NT2/D1 (cell line): ENCODE measurements around the gene ERI3.

ENCODE experiments used
- DNase-seq: peaks from one replicate; pipeline ENCODE4 v3.0.0-alpha.2; 2011; ENCODE audit warnings: low read depth, low spot score
- H3K27me3 ChIP-seq: 2 replicates; pipeline ENCODE4 v1.6.0; 2011; ENCODE audit warnings: mild to moderate bottlenecking; ENCODE audit not compliant: insufficient read length, insufficient read depth
- H3K36me3 ChIP-seq: 2 replicates; pipeline ENCODE4 v1.6.1; 2011; ENCODE audit warnings: mild to moderate bottlenecking, low read length, mixed read lengths; ENCODE audit not compliant: insufficient read depth, insufficient read length
- H3K4me1 ChIP-seq: 2 replicates; pipeline ENCODE4 v1.5.1; 2011; ENCODE audit not compliant: insufficient read depth, insufficient read length
- H3K4me3 ChIP-seq: 2 replicates; pipeline ENCODE4 v1.5.1; 2011; ENCODE audit warnings: low read depth; ENCODE audit not compliant: insufficient read length
- H3K9ac ChIP-seq: 2 replicates; pipeline ENCODE4 v1.6.0; 2011; ENCODE audit warnings: low read depth; ENCODE audit not compliant: insufficient read length
- H3K9me3 ChIP-seq: 2 replicates; pipeline ENCODE4 v1.5.1; 2011; ENCODE audit warnings: mild to moderate bottlenecking, low read length; ENCODE audit not compliant: insufficient read depth
- SUZ12 ChIP-seq: IDR thresholded peaks from 2 replicates; pipeline ENCODE4 v1.6.1; 2011; ENCODE audit not compliant: insufficient read length, insufficient read depth; ENCODE audit errors: extremely low read depth
- YY1 ChIP-seq: IDR thresholded peaks from 2 replicates; pipeline ENCODE4 v1.6.1; 2011; ENCODE audit not compliant: insufficient read length, insufficient read depth
- ZNF274 ChIP-seq: IDR thresholded peaks from 2 replicates; pipeline ENCODE4 v1.6.1; 2011; ENCODE audit warnings: mild to moderate bottlenecking, low read depth, low read length

ERI3 gene

DNA sequence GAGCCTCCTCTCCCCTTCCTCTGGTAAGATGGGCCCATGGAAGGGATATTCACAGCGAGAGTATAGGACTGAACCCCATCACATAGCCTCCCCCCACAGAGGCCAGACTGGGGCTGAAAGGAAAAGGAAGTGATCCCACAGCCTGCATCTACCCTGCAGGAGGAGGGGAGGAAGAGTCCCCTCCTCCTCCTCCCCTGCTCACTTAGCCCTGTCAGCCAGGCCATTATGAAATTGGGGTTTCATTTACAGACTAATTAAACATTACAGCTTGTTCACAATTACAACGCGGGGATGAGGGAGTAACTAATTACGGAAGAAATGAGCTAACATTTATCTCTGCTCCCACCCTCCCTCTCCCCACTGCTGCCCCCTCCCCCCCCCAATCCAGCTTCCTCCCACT, 116.4 kb downstream of the ERI3 start:
- Histone ChIP-seq H3K36me3 (peaks cover 35% of the 10 kb centered on the region), H3K27me3 (no peaks in the 10 kb centered on the region), H3K9ac (peak overlapping the region; percentile 34), H3K4me3 (no peak overlapping the region), H3K9me3 (no peaks in the 10 kb centered on the region), H3K4me1 (peaks cover 45% of the 10 kb centered on the region)
- no peak for DNase-seq
- TF ChIP-seq YY1 = no peak
- no peak for TF ChIP-seq ZNF274
- no peak for TF ChIP-seq SUZ12

DNA sequence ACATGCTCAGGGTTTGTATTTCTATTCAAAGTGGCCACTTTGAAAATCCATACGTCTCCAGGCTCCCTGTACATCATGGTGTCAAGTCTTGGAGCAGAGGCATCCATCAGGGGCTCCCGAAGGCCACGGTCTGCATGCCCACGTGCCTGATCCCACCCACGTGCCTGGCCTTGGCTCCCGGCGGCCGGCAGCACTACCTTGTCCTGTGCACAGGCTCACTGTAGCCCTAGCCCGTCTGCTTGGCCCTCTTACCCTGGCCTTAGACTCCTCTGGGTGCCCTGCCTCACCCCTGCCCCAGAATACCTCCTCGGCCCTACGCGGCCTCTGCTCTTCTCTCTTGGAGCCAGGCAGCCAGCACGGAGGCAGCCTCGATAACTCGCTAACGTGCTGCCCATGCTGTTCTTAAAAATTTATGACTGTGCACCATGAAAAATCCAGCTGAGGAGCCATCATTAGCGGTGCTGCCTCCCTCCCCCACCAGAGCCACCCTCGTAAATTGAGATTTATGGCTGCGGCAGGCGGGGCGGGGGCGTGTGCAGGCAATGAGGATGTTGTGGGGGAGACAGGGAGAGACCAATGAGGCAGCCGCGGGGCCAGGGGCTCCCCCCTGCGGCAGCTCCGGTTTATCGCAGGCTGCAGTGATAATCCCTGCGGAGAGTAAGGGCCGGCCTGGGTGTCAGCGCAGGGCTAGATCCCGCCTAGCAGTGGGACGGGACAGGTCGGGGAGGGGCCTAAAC, 117.2 kb downstream of the ERI3 start:
- H3K27me3 ChIP-seq = no peaks in the 10 kb centered on the region
- no peak overlapping the region for H3K4me3 ChIP-seq
- TF ChIP-seq SUZ12 = no peak
- H3K4me1 ChIP-seq = peaks cover 42% of the 10 kb centered on the region
- no peaks in the 10 kb centered on the region for H3K9me3 ChIP-seq
- peaks cover 28% of the 10 kb centered on the region for H3K36me3 ChIP-seq
- DNase-seq = peak; percentile 71
- H3K9ac ChIP-seq = peak overlapping the region; percentile 71

DNA sequence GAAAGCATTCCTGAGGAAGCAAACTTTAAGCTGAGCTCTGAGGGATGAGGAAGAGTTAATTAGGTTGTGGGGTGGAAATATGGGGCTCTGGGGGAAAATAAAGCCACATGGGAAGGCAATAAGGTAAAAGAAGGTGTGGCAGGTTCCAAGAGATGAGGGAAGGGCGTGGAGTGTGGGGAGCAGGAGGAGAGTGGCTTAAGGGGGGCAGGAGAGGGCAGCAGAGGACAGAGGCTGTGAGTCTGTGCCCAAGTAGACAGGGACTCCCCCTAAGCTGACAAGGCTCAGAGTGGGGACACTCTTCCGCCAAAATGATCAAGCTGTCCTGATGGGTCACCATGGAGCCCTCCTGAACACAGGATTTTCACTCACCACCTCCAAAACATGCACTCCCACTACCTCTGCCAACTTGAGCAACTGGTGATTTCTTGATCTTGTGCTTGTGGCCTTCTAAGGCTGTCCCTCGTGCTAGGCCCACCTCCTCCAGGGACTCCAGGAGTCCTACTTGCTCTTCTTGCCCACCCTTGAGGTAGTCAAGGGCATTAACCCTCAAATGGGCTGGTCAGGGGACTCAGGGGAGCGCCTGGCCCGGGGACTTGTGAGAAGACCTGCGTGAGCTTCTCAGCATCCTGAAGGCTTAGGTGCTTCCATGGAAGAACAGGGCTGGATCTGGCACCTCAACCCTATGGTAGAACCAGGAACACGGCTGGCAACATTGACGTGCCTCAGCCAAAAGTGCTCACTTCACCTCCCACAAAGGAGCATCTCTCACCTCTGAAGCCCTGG, 118.4 kb downstream of the ERI3 start:
- Histone ChIP-seq H3K36me3 (peaks cover 24% of the 10 kb centered on the region), H3K4me1 (peaks cover 32% of the 10 kb centered on the region), H3K4me3 (no peak overlapping the region), H3K9ac (no peak overlapping the region), H3K27me3 (no peaks in the 10 kb centered on the region), H3K9me3 (no peaks in the 10 kb centered on the region)
- TF ChIP-seq ZNF274 (no peak), SUZ12 (no peak), YY1 (no peak)
- DNase-seq = no peak

DNA sequence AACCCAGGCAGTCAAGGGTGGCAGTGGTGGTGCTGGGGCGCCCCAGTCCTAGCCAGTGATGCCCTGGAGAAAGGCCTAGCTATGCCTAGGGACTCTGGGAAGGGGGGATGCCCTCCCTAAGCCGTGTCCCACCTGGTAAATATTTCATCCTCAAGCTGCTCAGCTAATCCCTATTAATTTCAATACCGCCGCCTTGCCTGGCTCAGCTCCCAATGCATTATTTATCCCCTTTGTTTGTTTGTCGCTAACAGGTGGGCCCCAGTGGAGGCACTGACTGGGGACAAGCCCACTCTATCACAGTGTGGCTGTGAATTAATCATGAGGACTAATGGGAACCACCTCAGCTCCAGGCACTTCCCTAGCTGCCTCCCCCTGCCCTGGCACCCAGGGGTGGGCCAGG, 119.2 kb downstream of the ERI3 start:
- no peak overlapping the region for H3K9ac ChIP-seq
- H3K36me3 ChIP-seq = peaks cover 30% of the 10 kb centered on the region
- peaks cover 25% of the 10 kb centered on the region for H3K4me1 ChIP-seq
- DNase-seq = no peak
- no peak overlapping the region for H3K4me3 ChIP-seq
- no peak for TF ChIP-seq ZNF274
- no peak for TF ChIP-seq SUZ12
- TF ChIP-seq YY1 = no peak
- H3K9me3 ChIP-seq = no peaks in the 10 kb centered on the region
- H3K27me3 ChIP-seq = no peaks in the 10 kb centered on the region

DNA sequence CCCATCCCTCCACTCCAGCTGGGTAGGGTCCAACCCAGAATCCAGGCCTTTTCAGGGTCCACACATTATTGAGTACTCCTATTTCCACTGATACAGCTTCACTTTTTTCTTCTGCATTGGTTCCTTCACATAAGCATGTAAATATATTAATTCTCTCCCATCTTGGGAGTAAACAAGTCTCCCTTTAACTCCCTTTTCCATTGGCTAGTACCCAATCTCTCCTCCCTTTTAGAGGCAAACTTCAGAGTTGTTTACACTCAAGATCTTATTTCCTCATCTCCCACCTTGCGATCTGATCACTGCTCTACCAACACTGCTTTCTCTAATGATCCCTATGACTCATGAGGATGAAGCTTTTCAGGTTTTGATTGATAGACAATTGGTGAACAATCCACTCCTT, 121.5 kb downstream of the ERI3 start:
- peaks cover 10% of the 10 kb centered on the region for H3K4me1 ChIP-seq
- peaks cover 13% of the 10 kb centered on the region; the same call in 1 of the 2 replicates for H3K9me3 ChIP-seq
- no peak overlapping the region for H3K4me3 ChIP-seq
- H3K27me3 ChIP-seq = no peaks in the 10 kb centered on the region
- DNase-seq = no peak
- TF ChIP-seq ZNF274 = no peak
- TF ChIP-seq YY1 = no peak
- no peak for TF ChIP-seq SUZ12
- H3K9ac ChIP-seq = no peak overlapping the region
- peaks cover 41% of the 10 kb centered on the region for H3K36me3 ChIP-seq

DNA sequence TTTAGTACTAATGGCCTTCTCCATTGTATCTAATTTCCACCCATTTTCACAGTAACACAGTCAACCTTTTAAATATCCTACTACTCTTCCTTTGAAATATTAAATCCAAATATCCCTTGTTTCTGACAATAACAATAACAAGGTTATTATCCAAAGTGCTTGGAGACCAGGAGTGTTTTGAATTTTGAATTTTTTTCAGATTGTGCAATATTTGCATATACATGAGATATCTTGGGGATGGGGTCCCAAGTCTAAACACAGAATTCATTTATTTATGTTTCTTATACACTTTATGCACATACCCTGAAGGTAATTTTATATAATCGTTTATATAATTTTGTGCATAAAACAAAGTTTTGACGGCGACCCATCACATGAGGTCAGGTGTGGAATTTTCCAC, 124.3 kb downstream of the ERI3 start:
- Histone ChIP-seq H3K27me3 (no peaks in the 10 kb centered on the region), H3K9me3 (peaks cover 41% of the 10 kb centered on the region), H3K36me3 (peaks cover 38% of the 10 kb centered on the region), H3K9ac (no peak overlapping the region), H3K4me3 (no peak overlapping the region), H3K4me1 (no peaks in the 10 kb centered on the region)
- DNase-seq = no peak
- TF ChIP-seq YY1 (no peak), SUZ12 (no peak), ZNF274 (no peak)

DNA sequence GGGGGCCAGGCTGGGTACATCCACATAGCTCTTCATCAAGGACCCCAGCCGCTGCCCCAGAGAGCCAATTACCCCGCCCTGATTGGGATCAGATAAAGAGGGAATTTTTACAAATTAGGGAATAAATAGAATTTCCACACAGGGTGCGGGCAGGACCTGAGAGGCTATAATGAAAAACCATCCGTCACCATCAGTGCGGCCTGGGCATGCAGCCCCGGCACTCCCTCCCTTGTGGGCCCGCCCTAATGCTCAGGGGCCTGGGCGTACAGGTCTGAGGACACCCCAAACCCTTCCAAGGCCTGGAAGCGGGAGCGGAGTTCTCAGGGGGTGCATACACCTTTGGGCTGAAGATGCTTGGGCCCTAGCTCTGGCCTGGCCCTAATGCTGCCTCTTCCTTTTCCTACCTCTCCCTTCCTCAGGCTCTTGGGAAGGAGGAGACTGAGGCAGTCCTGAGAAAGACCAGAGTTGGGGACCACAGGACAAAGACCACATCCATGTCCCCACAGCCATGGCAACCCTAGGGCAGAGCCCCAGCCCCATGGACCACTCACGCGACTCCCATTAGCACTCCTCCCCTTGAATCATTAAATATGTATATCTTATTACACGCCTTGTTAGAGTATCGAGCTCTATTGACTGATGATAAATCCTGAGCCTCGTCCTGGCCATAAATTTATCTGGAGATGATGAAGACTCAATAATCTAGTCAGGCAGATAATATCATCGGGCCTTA, 125.5 kb downstream of the ERI3 start:
- Histone ChIP-seq H3K9ac (no peak overlapping the region), H3K36me3 (peaks cover 42% of the 10 kb centered on the region), H3K9me3 (peaks cover 53% of the 10 kb centered on the region), H3K27me3 (no peaks in the 10 kb centered on the region), H3K4me3 (no peak overlapping the region), H3K4me1 (no peaks in the 10 kb centered on the region)
- no peak for DNase-seq
- TF ChIP-seq YY1 = no peak
- no peak for TF ChIP-seq SUZ12
- TF ChIP-seq ZNF274 = no peak
